ENCODE data around the gene GABPB1.

GABPB1 gene

GRCh38 chr15:50344006-50344464, 11.0 kb downstream of the GABPB1 start:
- Histone ChIP-seq H3K36me3 (ENCODE audit: control insufficient read depth, insufficient read depth, low read length) (no peaks in the 10 kb centered on the region), H3K27me3 (ENCODE audit: control insufficient read depth, insufficient read depth, low read length) (no peaks in the 10 kb centered on the region), H3K9me3 (ENCODE audit: control insufficient read depth, insufficient read depth, low read length) (no peaks in the 10 kb centered on the region), H3K4me1 (ENCODE audit: control insufficient read depth, insufficient read depth, low read length) (no peaks in the 10 kb centered on the region), H3K4me3 (ENCODE audit: low read depth, low read length) (no peak overlapping the region), H3K27ac (ENCODE audit: low read depth, low read length) (no peak overlapping the region), H3K9ac (ENCODE audit: low read depth, low read length) (no peak overlapping the region)

- H3K36me3 ChIP-seq (ENCODE audit: control insufficient read depth, insufficient read depth, low read length) = no peaks in the 10 kb centered on the region
- H3K27me3 ChIP-seq (ENCODE audit: control insufficient read depth, insufficient read depth, low read length) = no peaks in the 10 kb centered on the region
- no peak overlapping the region for H3K4me3 ChIP-seq (ENCODE audit: low read depth, low read length)
- no peaks in the 10 kb centered on the region for H3K4me1 ChIP-seq (ENCODE audit: control insufficient read depth, insufficient read depth, low read length)
- no peaks in the 10 kb centered on the region for H3K9me3 ChIP-seq (ENCODE audit: control insufficient read depth, insufficient read depth, low read length)
- no peak overlapping the region for H3K9ac ChIP-seq (ENCODE audit: low read depth, low read length)
- no peak overlapping the region for H3K27ac ChIP-seq (ENCODE audit: low read depth, low read length)
Observed at GRCh38 chr15:50341616-50342136, 13.3 kb downstream of the GABPB1 start.

- Histone ChIP-seq H3K9ac (ENCODE audit: low read depth, low read length) (no peak overlapping the region), H3K4me3 (ENCODE audit: low read depth, low read length) (no peak overlapping the region), H3K27me3 (ENCODE audit: control insufficient read depth, insufficient read depth, low read length) (no peaks in the 10 kb centered on the region), H3K36me3 (ENCODE audit: control insufficient read depth, insufficient read depth, low read length) (no peaks in the 10 kb centered on the region), H3K9me3 (ENCODE audit: control insufficient read depth, insufficient read depth, low read length) (no peaks in the 10 kb centered on the region), H3K4me1 (ENCODE audit: control insufficient read depth, insufficient read depth, low read length) (no peaks in the 10 kb centered on the region), H3K27ac (ENCODE audit: low read depth, low read length) (no peak overlapping the region)
Observed at GRCh38 chr15:50340416-50340815, 14.6 kb downstream of the GABPB1 start.

- H3K36me3 ChIP-seq (ENCODE audit: control insufficient read depth, insufficient read depth, low read length) = no peaks in the 10 kb centered on the region
- no peaks in the 10 kb centered on the region for H3K4me1 ChIP-seq (ENCODE audit: control insufficient read depth, insufficient read depth, low read length)
- no peak overlapping the region for H3K27ac ChIP-seq (ENCODE audit: low read depth, low read length)
- H3K9ac ChIP-seq (ENCODE audit: low read depth, low read length) = no peak overlapping the region
- no peak overlapping the region for H3K4me3 ChIP-seq (ENCODE audit: low read depth, low read length)
- no peaks in the 10 kb centered on the region for H3K9me3 ChIP-seq (ENCODE audit: control insufficient read depth, insufficient read depth, low read length)
- H3K27me3 ChIP-seq (ENCODE audit: control insufficient read depth, insufficient read depth, low read length) = no peaks in the 10 kb centered on the region
Observed at GRCh38 chr15:50339717-50340116, 15.3 kb downstream of the GABPB1 start.

GRCh38 chr15:50335251-50335650, 19.7 kb downstream of the GABPB1 start:
- Histone ChIP-seq H3K36me3 (ENCODE audit: control insufficient read depth, insufficient read depth, low read length) (no peaks in the 10 kb centered on the region), H3K27me3 (ENCODE audit: control insufficient read depth, insufficient read depth, low read length) (no peaks in the 10 kb centered on the region), H3K9ac (ENCODE audit: low read depth, low read length) (no peak overlapping the region), H3K27ac (ENCODE audit: low read depth, low read length) (no peak overlapping the region), H3K4me3 (ENCODE audit: low read depth, low read length) (no peak overlapping the region), H3K4me1 (ENCODE audit: control insufficient read depth, insufficient read depth, low read length) (peaks cover 6% of the 10 kb centered on the region), H3K9me3 (ENCODE audit: control insufficient read depth, insufficient read depth, low read length) (no peaks in the 10 kb centered on the region)

GRCh38 chr15:50333229-50333628, 21.8 kb downstream of the GABPB1 start:
- Histone ChIP-seq H3K9me3 (ENCODE audit: control insufficient read depth, insufficient read depth, low read length) (no peaks in the 10 kb centered on the region), H3K27me3 (ENCODE audit: control insufficient read depth, insufficient read depth, low read length) (no peaks in the 10 kb centered on the region), H3K4me1 (ENCODE audit: control insufficient read depth, insufficient read depth, low read length) (peaks cover 6% of the 10 kb centered on the region), H3K4me3 (ENCODE audit: low read depth, low read length) (no peak overlapping the region), H3K36me3 (ENCODE audit: control insufficient read depth, insufficient read depth, low read length) (no peaks in the 10 kb centered on the region), H3K27ac (ENCODE audit: low read depth, low read length) (no peak overlapping the region), H3K9ac (ENCODE audit: low read depth, low read length) (no peak overlapping the region)

GRCh38 chr15:50330921-50331320, 24.1 kb downstream of the GABPB1 start:
- H3K36me3 ChIP-seq (ENCODE audit: control insufficient read depth, insufficient read depth, low read length) = no peaks in the 10 kb centered on the region
- H3K4me3 ChIP-seq (ENCODE audit: low read depth, low read length) = no peak overlapping the region
- peaks cover 6% of the 10 kb centered on the region for H3K4me1 ChIP-seq (ENCODE audit: control insufficient read depth, insufficient read depth, low read length)
- H3K9me3 ChIP-seq (ENCODE audit: control insufficient read depth, insufficient read depth, low read length) = no peaks in the 10 kb centered on the region
- H3K27ac ChIP-seq (ENCODE audit: low read depth, low read length) = no peak overlapping the region
- H3K9ac ChIP-seq (ENCODE audit: low read depth, low read length) = no peak overlapping the region
- no peaks in the 10 kb centered on the region for H3K27me3 ChIP-seq (ENCODE audit: control insufficient read depth, insufficient read depth, low read length)

- Histone ChIP-seq H3K27ac (ENCODE audit: low read depth, low read length) (no peak overlapping the region), H3K36me3 (ENCODE audit: control insufficient read depth, insufficient read depth, low read length) (no peaks in the 10 kb centered on the region), H3K4me1 (ENCODE audit: control insufficient read depth, insufficient read depth, low read length) (peaks cover 6% of the 10 kb centered on the region), H3K9me3 (ENCODE audit: control insufficient read depth, insufficient read depth, low read length) (no peaks in the 10 kb centered on the region), H3K4me3 (ENCODE audit: low read depth, low read length) (no peak overlapping the region), H3K27me3 (ENCODE audit: control insufficient read depth, insufficient read depth, low read length) (no peaks in the 10 kb centered on the region), H3K9ac (ENCODE audit: low read depth, low read length) (no peak overlapping the region)
Observed at GRCh38 chr15:50328116-50328515, 26.9 kb downstream of the GABPB1 start.

- no peaks in the 10 kb centered on the region for H3K27me3 ChIP-seq (ENCODE audit: control insufficient read depth, insufficient read depth, low read length)
- no peak overlapping the region for H3K9ac ChIP-seq (ENCODE audit: low read depth, low read length)
- no peaks in the 10 kb centered on the region for H3K9me3 ChIP-seq (ENCODE audit: control insufficient read depth, insufficient read depth, low read length)
- H3K4me3 ChIP-seq (ENCODE audit: low read depth, low read length) = no peak overlapping the region
- H3K27ac ChIP-seq (ENCODE audit: low read depth, low read length) = no peak overlapping the region
- no peaks in the 10 kb centered on the region for H3K36me3 ChIP-seq (ENCODE audit: control insufficient read depth, insufficient read depth, low read length)
- H3K4me1 ChIP-seq (ENCODE audit: control insufficient read depth, insufficient read depth, low read length) = no peaks in the 10 kb centered on the region
Observed at GRCh38 chr15:50321680-50322210, 33.3 kb downstream of the GABPB1 start.

GRCh38 chr15:50320504-50320903, 34.5 kb downstream of the GABPB1 start:
- Histone ChIP-seq H3K9me3 (ENCODE audit: control insufficient read depth, insufficient read depth, low read length) (no peaks in the 10 kb centered on the region), H3K9ac (ENCODE audit: low read depth, low read length) (no peak overlapping the region), H3K4me3 (ENCODE audit: low read depth, low read length) (no peak overlapping the region), H3K4me1 (ENCODE audit: control insufficient read depth, insufficient read depth, low read length) (no peaks in the 10 kb centered on the region), H3K36me3 (ENCODE audit: control insufficient read depth, insufficient read depth, low read length) (no peaks in the 10 kb centered on the region), H3K27ac (ENCODE audit: low read depth, low read length) (no peak overlapping the region), H3K27me3 (ENCODE audit: control insufficient read depth, insufficient read depth, low read length) (no peaks in the 10 kb centered on the region)

- no peak overlapping the region for H3K9ac ChIP-seq (ENCODE audit: low read depth, low read length)
- no peaks in the 10 kb centered on the region for H3K9me3 ChIP-seq (ENCODE audit: control insufficient read depth, insufficient read depth, low read length)
- H3K4me1 ChIP-seq (ENCODE audit: control insufficient read depth, insufficient read depth, low read length) = no peaks in the 10 kb centered on the region
- H3K27ac ChIP-seq (ENCODE audit: low read depth, low read length) = no peak overlapping the region
- H3K27me3 ChIP-seq (ENCODE audit: control insufficient read depth, insufficient read depth, low read length) = no peaks in the 10 kb centered on the region
- no peak overlapping the region for H3K4me3 ChIP-seq (ENCODE audit: low read depth, low read length)
- H3K36me3 ChIP-seq (ENCODE audit: control insufficient read depth, insufficient read depth, low read length) = no peaks in the 10 kb centered on the region
Observed at GRCh38 chr15:50318697-50319096, 36.3 kb downstream of the GABPB1 start.

All from HUES48 (cell line).